HepG2 (cell line): ENCODE data around the gene CHST4. TPM values are rescaled to one million over a fixed set of nuclear protein-coding genes. Genes with fewer than 3 reads are reported as not detected.
A peak's percentile ranks its signal among the peaks of the same experiment; 100 is the strongest.

Experiments used
- DNMT1 ChIP-seq: sonication (generic); formaldehyde crosslinking; IDR thresholded peaks from 2 replicates; pipeline ENCODE4 v1.5.1; 2020; ENCODE audit warnings: mild to moderate bottlenecking, missing genetic modification reagents
- MZF1 ChIP-seq: sonication (generic); formaldehyde crosslinking; IDR thresholded peaks from 2 replicates; pipeline ENCODE4 v1.8.1; 2023; ENCODE audit warnings: mild to moderate bottlenecking, missing genetic modification reagents, borderline replicate concordance
- ZNF644 ChIP-seq: IDR thresholded peaks from 2 replicates; pipeline ENCODE4 v1.6.1; 2016; ENCODE audit warnings: low read depth
- ZNF670 ChIP-seq: sonication (generic); formaldehyde crosslinking; IDR thresholded peaks from 2 replicates; pipeline ENCODE4 v1.8.0; 2022; ENCODE audit warnings: mild to moderate bottlenecking, missing genetic modification reagents, borderline replicate concordance
- ZNF878 ChIP-seq: sonication (generic); formaldehyde crosslinking; IDR thresholded peaks from 2 replicates; pipeline ENCODE4 v1.8.1; 2023; ENCODE audit warnings: mild to moderate bottlenecking, missing genetic modification reagents, moderate library complexity
- polyA plus RNA-seq, 8 experiments: library from polyadenylated mRNA; depleted of rRNA in 3 of 8; stranded (reverse) in 7 of 8; unstranded in 1 of 8; fragments of >200 nt; fragmentation: Illumina TruSeq in 4 of 8; extraction: Trizol in 4 of 8; gene quantifications; 2 replicates each; pipeline versions ENCODE4 v1.2.1 to v1.2.3, GENCODE V29; 2011 to 2016; ENCODE audit warnings: low read depth in 4 of 8, missing spikeins in 1 of 8, mixed read lengths in 1 of 8; ENCODE audit not compliant: insufficient read depth in 1 of 8
- total RNA-seq, 5 experiments: library from RNA; depleted of rRNA; stranded (reverse); fragments of >200 nt; fragmentation: Illumina TruSeq; extraction: Trizol; gene quantifications; 2 replicates each; pipeline ENCODE4 v1.2.3, GENCODE V29; 2016; ENCODE audit warnings: low read depth in 1 of 5
- TF ChIP-seq, protein P1 (sequence below): sonication (generic); formaldehyde crosslinking; IDR thresholded peaks from 2 replicates; pipeline ENCODE4 v1.8.1; 2023; ENCODE audit warnings: mild to moderate bottlenecking, moderate library complexity, missing genetic modification reagents
- TF ChIP-seq, protein P2 (sequence below): sonication (generic); formaldehyde crosslinking; IDR thresholded peaks from 2 replicates; pipeline ENCODE4 v1.4.0; 2020; ENCODE audit warnings: missing genetic modification reagents
- TF ChIP-seq, protein P3 (sequence below): sonication (generic); formaldehyde crosslinking; IDR thresholded peaks from 2 replicates; pipeline ENCODE4 v1.5.0; 2020; ENCODE audit warnings: mild to moderate bottlenecking, low read depth, missing genetic modification reagents, borderline replicate concordance
- TF ChIP-seq, protein P4 (sequence below): sonication (generic); formaldehyde crosslinking; IDR thresholded peaks from one replicate; pipeline ENCODE4 v1.5.1; 2020; ENCODE audit warnings: mild to moderate bottlenecking, missing genetic modification reagents; ENCODE audit errors: not compliant biosample characterization
- TF ChIP-seq, protein P5 (sequence below): sonication (generic); formaldehyde crosslinking; IDR thresholded peaks from 2 replicates; pipeline ENCODE4 v1.8.1; 2023; ENCODE audit warnings: mild to moderate bottlenecking, inconsistent platforms, moderate library complexity, missing genetic modification reagents, borderline replicate concordance
- TF ChIP-seq, protein P6 (sequence below): sonication (generic); formaldehyde crosslinking; IDR thresholded peaks from 2 replicates; pipeline ENCODE4 v1.8.0; 2022; ENCODE audit warnings: mild to moderate bottlenecking, missing genetic modification reagents, moderate library complexity

CHST4 gene
- total and polyA plus RNA-seq, 2 of the 13 experiments (the other 11 are each of a cell fraction or from before 2014, with no cell fraction given): not detected

DNA sequence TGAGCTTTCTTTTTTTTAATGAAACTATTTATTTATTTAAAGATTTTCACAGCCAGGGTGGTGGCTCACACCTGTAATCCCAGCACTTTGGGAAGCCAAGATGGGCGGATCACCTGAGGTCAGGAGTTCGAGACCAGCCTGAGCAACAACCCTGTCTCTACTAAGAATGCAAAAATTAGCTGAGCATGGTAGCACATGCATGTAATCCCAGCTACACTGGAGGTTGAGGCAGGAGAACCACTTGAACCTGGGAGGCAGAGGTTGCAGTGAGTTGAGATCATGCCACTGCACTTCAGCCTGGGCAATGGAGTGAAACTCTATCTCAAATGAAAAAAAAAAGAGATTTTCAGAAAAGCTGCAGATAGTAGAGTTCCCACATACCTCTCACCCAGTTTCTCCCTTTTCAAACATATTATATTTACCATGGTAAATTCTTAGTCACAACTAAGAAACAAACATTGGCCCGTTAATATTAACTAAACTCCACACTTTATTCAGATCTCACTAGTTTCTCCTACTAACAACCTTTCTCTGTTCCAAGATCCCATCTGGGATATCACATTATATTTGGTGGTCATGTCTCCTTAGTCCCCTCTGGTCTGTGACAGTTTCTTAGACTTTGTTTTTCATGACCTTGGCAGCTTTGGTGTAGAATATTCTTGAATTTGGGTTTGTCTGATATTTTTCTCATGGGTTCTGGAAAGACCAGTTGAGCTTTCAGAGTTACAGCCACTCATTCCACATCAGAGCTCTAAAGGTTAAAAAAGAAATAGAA, 58.5 kb downstream of the CHST4 start (continued):
- TF ChIP-seq, protein P1, sequence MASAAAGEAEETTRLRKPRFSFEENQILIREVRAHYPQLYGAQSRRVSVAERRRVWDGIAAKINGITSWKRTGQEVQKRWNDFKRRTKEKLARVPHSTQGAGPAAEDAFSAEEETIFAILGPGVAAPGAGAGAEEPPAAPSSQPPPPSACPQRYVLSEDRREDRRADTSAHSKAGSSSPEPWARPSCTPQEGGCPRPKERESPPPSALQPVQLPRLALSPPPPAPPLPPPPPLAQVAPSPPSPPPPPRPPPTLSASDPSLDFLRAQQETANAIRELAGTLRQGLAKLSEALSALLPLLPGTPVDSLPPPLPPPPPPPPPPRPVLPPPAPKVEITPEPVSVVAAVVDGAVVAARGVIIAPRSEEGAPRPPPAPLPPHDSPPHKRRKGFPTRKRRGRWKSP (CRISPR knock-in tag): peak; percentile 55; the same call in 1 of the 2 replicates
- TF ChIP-seq, protein P2, sequence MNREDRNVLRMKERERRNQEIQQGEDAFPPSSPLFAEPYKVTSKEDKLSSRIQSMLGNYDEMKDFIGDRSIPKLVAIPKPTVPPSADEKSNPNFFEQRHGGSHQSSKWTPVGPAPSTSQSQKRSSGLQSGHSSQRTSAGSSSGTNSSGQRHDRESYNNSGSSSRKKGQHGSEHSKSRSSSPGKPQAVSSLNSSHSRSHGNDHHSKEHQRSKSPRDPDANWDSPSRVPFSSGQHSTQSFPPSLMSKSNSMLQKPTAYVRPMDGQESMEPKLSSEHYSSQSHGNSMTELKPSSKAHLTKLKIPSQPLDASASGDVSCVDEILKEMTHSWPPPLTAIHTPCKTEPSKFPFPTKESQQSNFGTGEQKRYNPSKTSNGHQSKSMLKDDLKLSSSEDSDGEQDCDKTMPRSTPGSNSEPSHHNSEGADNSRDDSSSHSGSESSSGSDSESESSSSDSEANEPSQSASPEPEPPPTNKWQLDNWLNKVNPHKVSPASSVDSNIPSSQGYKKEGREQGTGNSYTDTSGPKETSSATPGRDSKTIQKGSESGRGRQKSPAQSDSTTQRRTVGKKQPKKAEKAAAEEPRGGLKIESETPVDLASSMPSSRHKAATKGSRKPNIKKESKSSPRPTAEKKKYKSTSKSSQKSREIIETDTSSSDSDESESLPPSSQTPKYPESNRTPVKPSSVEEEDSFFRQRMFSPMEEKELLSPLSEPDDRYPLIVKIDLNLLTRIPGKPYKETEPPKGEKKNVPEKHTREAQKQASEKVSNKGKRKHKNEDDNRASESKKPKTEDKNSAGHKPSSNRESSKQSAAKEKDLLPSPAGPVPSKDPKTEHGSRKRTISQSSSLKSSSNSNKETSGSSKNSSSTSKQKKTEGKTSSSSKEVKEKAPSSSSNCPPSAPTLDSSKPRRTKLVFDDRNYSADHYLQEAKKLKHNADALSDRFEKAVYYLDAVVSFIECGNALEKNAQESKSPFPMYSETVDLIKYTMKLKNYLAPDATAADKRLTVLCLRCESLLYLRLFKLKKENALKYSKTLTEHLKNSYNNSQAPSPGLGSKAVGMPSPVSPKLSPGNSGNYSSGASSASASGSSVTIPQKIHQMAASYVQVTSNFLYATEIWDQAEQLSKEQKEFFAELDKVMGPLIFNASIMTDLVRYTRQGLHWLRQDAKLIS: no peak
- TF ChIP-seq ZNF878 (CRISPR knock-in tag) (no peak; the same call in 1 of the 2 replicates), DNMT1 (CRISPR knock-in tag) (no peak), ZNF670 (CRISPR knock-in tag) (0 out of 2 replicates have a peak, but pooled peaks have one; percentile 27), MZF1 (CRISPR knock-in tag) (no peak), ZNF644 (CRISPR knock-in tag) (no peak)
- TF ChIP-seq, protein P3, sequence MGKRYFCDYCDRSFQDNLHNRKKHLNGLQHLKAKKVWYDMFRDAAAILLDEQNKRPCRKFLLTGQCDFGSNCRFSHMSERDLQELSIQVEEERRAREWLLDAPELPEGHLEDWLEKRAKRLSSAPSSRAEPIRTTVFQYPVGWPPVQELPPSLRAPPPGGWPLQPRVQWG (CRISPR knock-in tag): no peak
- TF ChIP-seq, protein P4, sequence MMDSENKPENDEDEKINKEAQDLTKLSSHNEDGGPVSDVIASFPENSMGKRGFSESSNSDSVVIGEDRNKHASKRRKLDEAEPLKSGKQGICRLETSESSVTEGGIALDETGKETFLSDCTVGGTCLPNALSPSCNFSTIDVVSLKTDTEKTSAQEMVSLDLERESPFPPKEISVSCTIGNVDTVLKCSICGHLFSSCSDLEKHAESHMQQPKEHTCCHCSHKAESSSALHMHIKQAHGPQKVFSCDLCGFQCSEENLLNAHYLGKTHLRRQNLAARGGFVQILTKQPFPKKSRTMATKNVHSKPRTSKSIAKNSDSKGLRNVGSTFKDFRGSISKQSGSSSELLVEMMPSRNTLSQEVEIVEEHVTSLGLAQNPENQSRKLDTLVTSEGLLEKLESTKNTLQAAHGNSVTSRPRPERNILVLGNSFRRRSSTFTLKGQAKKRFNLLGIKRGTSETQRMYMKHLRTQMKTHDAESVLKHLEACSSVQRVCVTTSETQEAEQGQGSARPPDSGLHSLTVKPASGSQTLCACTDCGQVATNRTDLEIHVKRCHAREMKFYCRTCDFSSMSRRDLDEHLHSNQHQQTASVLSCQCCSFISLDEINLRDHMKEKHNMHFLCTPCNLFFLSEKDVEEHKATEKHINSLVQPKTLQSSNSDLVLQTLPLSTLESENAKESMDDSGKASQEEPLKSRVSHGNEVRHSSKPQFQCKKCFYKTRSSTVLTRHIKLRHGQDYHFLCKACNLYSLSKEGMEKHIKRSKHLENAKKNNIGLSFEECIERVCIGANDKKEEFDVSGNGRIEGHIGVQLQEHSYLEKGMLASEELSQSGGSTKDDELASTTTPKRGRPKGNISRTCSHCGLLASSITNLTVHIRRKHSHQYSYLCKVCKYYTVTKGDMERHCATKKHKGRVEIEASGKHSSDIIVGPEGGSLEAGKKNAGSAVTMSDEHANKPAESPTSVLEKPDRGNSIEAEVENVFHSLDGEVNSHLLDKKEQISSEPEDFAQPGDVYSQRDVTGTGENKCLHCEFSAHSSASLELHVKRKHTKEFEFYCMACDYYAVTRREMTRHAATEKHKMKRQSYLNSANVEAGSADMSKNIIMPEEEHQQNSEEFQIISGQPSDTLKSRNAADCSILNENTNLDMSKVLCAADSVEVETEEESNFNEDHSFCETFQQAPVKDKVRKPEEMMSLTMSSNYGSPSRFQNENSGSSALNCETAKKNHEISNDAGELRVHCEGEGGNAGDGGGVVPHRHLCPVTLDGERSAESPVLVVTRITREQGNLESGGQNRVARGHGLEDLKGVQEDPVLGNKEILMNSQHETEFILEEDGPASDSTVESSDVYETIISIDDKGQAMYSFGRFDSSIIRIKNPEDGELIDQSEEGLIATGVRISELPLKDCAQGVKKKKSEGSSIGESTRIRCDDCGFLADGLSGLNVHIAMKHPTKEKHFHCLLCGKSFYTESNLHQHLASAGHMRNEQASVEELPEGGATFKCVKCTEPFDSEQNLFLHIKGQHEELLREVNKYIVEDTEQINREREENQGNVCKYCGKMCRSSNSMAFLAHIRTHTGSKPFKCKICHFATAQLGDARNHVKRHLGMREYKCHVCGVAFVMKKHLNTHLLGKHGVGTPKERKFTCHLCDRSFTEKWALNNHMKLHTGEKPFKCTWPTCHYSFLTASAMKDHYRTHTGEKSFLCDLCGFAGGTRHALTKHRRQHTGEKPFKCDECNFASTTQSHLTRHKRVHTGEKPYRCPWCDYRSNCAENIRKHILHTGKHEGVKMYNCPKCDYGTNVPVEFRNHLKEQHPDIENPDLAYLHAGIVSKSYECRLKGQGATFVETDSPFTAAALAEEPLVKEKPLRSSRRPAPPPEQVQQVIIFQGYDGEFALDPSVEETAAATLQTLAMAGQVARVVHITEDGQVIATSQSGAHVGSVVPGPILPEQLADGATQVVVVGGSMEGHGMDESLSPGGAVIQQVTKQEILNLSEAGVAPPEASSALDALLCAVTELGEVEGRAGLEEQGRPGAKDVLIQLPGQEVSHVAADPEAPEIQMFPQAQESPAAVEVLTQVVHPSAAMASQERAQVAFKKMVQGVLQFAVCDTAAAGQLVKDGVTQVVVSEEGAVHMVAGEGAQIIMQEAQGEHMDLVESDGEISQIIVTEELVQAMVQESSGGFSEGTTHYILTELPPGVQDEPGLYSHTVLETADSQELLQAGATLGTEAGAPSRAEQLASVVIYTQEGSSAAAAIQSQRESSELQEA (CRISPR knock-in tag): no peak
- TF ChIP-seq, protein P5, sequence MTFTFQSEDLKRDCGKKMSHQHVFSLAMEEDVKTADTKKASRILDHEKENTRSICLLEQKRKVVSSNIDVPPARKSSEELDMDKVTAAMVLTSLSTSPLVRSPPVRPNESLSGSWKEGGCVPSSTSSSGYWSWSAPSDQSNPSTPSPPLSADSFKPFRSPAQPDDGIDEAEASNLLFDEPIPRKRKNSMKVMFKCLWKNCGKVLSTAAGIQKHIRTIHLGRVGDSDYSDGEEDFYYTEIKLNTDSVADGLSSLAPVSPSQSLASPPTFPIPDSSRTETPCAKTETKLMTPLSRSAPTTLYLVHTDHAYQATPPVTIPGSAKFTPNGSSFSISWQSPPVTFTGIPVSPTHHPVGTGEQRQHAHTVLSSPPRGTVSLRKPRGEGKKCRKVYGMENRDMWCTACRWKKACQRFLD (CRISPR knock-in tag): no peak
- TF ChIP-seq, protein P6, sequence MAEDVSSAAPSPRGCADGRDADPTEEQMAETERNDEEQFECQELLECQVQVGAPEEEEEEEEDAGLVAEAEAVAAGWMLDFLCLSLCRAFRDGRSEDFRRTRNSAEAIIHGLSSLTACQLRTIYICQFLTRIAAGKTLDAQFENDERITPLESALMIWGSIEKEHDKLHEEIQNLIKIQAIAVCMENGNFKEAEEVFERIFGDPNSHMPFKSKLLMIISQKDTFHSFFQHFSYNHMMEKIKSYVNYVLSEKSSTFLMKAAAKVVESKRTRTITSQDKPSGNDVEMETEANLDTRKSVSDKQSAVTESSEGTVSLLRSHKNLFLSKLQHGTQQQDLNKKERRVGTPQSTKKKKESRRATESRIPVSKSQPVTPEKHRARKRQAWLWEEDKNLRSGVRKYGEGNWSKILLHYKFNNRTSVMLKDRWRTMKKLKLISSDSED: no peak
